ENCODE measurements around the gene SHC2. TPM values are rescaled to one million over a fixed set of nuclear protein-coding genes. Genes with fewer than 3 reads are reported as not detected.
A peak's percentile ranks its signal among the peaks of the same experiment; 100 is the strongest.
"Not testable (repeated sequence)": the region's sequence is repeated elsewhere in the genome, so short reads cannot be mapped to it uniquely, and the experiment has no call there.

Gene SHC2
- total and polyA plus RNA-seq, 8 donors = 13.8 to 169 (median 36.6) TPM

DNA sequence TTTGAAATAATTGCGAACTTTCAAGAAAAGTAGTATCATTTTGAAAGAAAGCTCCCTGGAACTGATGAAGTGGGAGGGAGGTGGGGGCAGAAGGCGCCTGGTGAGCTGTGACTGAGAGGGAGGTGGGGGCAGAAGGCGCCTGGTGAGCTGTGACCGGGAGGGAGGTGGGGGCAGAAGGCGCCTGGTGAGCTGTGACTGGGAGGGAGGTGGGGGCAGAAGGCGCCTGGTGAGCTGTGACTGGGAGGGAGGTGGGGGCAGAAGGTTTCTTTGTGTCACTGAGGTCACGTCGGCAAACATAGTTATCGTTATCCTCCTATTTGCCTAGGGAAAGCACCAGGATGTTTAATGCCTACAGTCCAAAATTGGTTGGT is 76.0 kb downstream of the SHC2 start:
- Histone ChIP-seq H3K4me1 (peaks cover 0 to 5% (median 0%) of the 10 kb centered on the region in 4 donors), H3K4me3 (no peak overlapping the region), H3K9me3 (no peaks in the 10 kb centered on the region), H3K27me3 (peaks cover 4 to 57% (median 17%) of the 10 kb centered on the region in 3 donors), H3K27ac (no peak overlapping the region), H3K36me3 (no peaks in the 10 kb centered on the region)
- TF ChIP-seq POLR2A (IDR thresholded peaks at IDR 0.05) (no peak), POLR2AphosphoS5 (IDR thresholded peaks at IDR 0.05) (no peak), EP300 (IDR thresholded peaks at IDR 0.05) (no peak)
- TF ChIP-seq, protein P1, sequence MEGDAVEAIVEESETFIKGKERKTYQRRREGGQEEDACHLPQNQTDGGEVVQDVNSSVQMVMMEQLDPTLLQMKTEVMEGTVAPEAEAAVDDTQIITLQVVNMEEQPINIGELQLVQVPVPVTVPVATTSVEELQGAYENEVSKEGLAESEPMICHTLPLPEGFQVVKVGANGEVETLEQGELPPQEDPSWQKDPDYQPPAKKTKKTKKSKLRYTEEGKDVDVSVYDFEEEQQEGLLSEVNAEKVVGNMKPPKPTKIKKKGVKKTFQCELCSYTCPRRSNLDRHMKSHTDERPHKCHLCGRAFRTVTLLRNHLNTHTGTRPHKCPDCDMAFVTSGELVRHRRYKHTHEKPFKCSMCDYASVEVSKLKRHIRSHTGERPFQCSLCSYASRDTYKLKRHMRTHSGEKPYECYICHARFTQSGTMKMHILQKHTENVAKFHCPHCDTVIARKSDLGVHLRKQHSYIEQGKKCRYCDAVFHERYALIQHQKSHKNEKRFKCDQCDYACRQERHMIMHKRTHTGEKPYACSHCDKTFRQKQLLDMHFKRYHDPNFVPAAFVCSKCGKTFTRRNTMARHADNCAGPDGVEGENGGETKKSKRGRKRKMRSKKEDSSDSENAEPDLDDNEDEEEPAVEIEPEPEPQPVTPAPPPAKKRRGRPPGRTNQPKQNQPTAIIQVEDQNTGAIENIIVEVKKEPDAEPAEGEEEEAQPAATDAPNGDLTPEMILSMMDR (IDR thresholded peaks at IDR 0.05) = no peak
- intact Hi-C loops (cut with DNase I; ENCODE audit: low total_unique reads) = no loop called here
- DNase-seq = no peak
- WGBS, 5 donors = 27 to 61% (median 41%) methylated on average over 8 to 9 of the region's 9 CpGs

GRCh38 chr19:383922-384798 is 76.7 kb downstream of the SHC2 start:
- 27 to 33% (median 32%) methylated on average over 27 to 44 of the region's 44 CpGs for WGBS, 5 donors
- intact Hi-C loops (cut with DNase I; ENCODE audit: low total_unique reads) = no loop called here

GRCh38 chr19:383040-383439 is 77.8 kb downstream of the SHC2 start:
- H3K4me3 ChIP-seq = no peak overlapping the region
- DNase-seq = no peak
- H3K9me3 ChIP-seq = no peaks in the 10 kb centered on the region
- intact Hi-C loops (cut with DNase I; ENCODE audit: low total_unique reads) = no loop called here
- peaks cover 4 to 50% (median 17%) of the 10 kb centered on the region in 3 donors for H3K27me3 ChIP-seq
- H3K4me1 ChIP-seq = peaks cover 0 to 5% (median 0%) of the 10 kb centered on the region in 4 donors
- H3K27ac ChIP-seq = no peak overlapping the region
- no peaks in the 10 kb centered on the region for H3K36me3 ChIP-seq
- TF ChIP-seq, protein P1 (IDR thresholded peaks at IDR 0.05) = no peak
- no peak for TF ChIP-seq EP300 (IDR thresholded peaks at IDR 0.05)
- no peak for TF ChIP-seq POLR2AphosphoS5 (IDR thresholded peaks at IDR 0.05)
- no peak for TF ChIP-seq POLR2A (IDR thresholded peaks at IDR 0.05)
- WGBS, 5 donors = 65 to 88% (median 80%) methylated on average over 12 to 19 of the region's 19 CpGs

More at GRCh38 chr19:383922-384798, 76.7 kb downstream of the SHC2 start:
- no peaks in the 10 kb centered on the region for H3K9me3 ChIP-seq
- peak; percentile 40 to 72 for DNase-seq
- peaks cover 0 to 5% (median 0%) of the 10 kb centered on the region in 4 donors for H3K4me1 ChIP-seq
- H3K4me3 ChIP-seq = no peak overlapping the region
- H3K27me3 ChIP-seq = peaks cover 4 to 50% (median 17%) of the 10 kb centered on the region in 3 donors
- no peak overlapping the region for H3K27ac ChIP-seq
- no peaks in the 10 kb centered on the region for H3K36me3 ChIP-seq
- TF ChIP-seq, protein P1 (IDR thresholded peaks at IDR 0.05) = peak in 5 of 7 experiments; percentile 41 to 67 (median 54)
- TF ChIP-seq POLR2A (IDR thresholded peaks at IDR 0.05) = no peak

DNA sequence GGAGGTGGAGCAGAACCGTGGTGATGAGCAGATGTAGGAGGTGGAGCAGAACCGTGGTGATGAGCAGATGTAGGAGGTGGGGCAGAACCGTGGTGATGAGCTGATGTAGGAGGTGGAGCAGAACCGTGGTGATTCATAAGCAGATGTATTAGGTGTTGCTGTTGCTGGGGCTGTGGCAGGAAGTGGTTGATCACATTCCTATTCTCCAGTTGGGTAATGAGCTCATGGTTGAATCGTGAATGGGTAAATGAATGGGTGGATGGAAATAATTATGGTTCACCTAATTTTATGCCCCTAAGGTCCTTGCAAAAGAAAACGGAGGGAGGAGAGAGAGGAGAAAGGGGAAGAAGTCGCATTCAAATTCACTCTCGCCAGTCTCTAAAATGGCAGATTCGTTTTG is 78.3 kb downstream of the SHC2 start:
- H3K4me3 ChIP-seq; intact Hi-C loops (cut with DNase I; ENCODE audit: low total_unique reads); H3K4me1 ChIP-seq; H3K36me3 ChIP-seq; DNase-seq; H3K27ac ChIP-seq; H3K9me3 ChIP-seq: not testable (repeated sequence)
- WGBS, 5 donors = 59 to 69% (median 65%) methylated on average over 7 to 9 of the region's 9 CpGs
- peaks cover 4 to 52% (median 17%) of the 10 kb centered on the region in 3 donors for H3K27me3 ChIP-seq

GRCh38 chr19:381901-382300 is 78.9 kb downstream of the SHC2 start:
- DNase-seq; intact Hi-C loops (cut with DNase I; ENCODE audit: low total_unique reads); H3K9me3 ChIP-seq; H3K36me3 ChIP-seq; H3K27ac ChIP-seq; H3K4me1 ChIP-seq; H3K4me3 ChIP-seq: not testable (repeated sequence)
- WGBS, 5 donors = 60 to 69% (median 66%) methylated on average over 11 of the region's 11 CpGs
- peaks cover 4 to 49% (median 17%) of the 10 kb centered on the region in 3 donors for H3K27me3 ChIP-seq

GRCh38 chr19:380618-381219 is 80.1 kb downstream of the SHC2 start:
- intact Hi-C loops (cut with DNase I; ENCODE audit: low total_unique reads); H3K9me3 ChIP-seq; H3K36me3 ChIP-seq; H3K4me1 ChIP-seq; H3K4me3 ChIP-seq; DNase-seq; H3K27ac ChIP-seq: not testable (repeated sequence)
- H3K27me3 ChIP-seq = peaks cover 4 to 53% (median 17%) of the 10 kb centered on the region in 3 donors
- 63 to 75% (median 71%) methylated on average over 11 to 17 of the region's 17 CpGs for WGBS, 5 donors

All from stomach (tissue), 9 donors.